Prostate gland (tissue), 2 donors: Measurements from ENCODE around the gene RBM33. TPM values are rescaled to one million over a fixed set of nuclear protein-coding genes. Genes with fewer than 3 reads are reported as not detected.

ENCODE experiments used
- DNase-seq: peaks from one replicate; pipeline ENCODE4 v3.0.0-alpha.2; 2019; ENCODE audit warnings: low spot score
- H3K27ac ChIP-seq, 2 donors: fragments of 200-600 bp; sonication (generic); 2 replicates each; pipeline ENCODE4 v1.5.1; 2017 to 2019
- H3K27me3 ChIP-seq: fragments of 200-600 bp; sonication (generic); replicated peaks from 2 replicates; pipeline ENCODE4 v1.5.1; 2019; ENCODE audit not compliant: insufficient read depth
- H3K36me3 ChIP-seq, 2 donors: fragments of 200-600 bp; sonication (generic); 1 replicate in 1 of 2; 2 replicates in 1 of 2; pipeline versions ENCODE4 v1.5.1 to v1.8.1; 2017 to 2019
- H3K4me1 ChIP-seq: fragments of 200-600 bp; sonication (generic); replicated peaks from 2 replicates; pipeline ENCODE4 v1.5.1; 2019
- H3K4me3 ChIP-seq, 2 donors: fragments of 200-600 bp; sonication (generic); 2 replicates each; pipeline ENCODE4 v1.5.1; 2017 to 2019
- H3K9me3 ChIP-seq: fragments of 200-600 bp; sonication (generic); 2 replicates; pipeline ENCODE4 v1.5.1; 2017
- CTCF ChIP-seq, 4 experiments: fragments of 200-600 bp in 2 of 4; fragments of 450-650 bp in 2 of 4; sonication (generic) in 2 of 4; IDR thresholded peaks; 1 replicate in 3 of 4; 2 replicates in 1 of 4; pipeline ENCODE4 v1.5.1; 2016 to 2019; ENCODE audit warnings: antibody characterized with exemption in 4 of 4, mild to moderate bottlenecking in 2 of 4, moderate library complexity in 2 of 4
- POLR2A ChIP-seq: fragments of 450-650 bp; IDR thresholded peaks from one replicate; pipeline ENCODE4 v1.6.1; 2016; ENCODE audit warnings: antibody characterized with exemption, mild to moderate bottlenecking
- POLR2AphosphoS5 ChIP-seq: sonication (generic); formaldehyde crosslinking; IDR thresholded peaks from one replicate; pipeline ENCODE4 v1.6.1; 2017; ENCODE audit warnings: antibody characterized with exemption
- WGBS: methylation state at CpG from one replicate; pipeline ENCODE4 v1.1.5; 2018; 5-methylcytosine and 5-hydroxymethylcytosine counted together
- intact Hi-C: fragments of 100-400 bp; cut with DNase I; formaldehyde crosslinking; loops from one replicate; pipeline ENCODE4 v1.14.2; 2022
- total RNA-seq, 2 donors: library from RNA; depleted of rRNA; stranded (reverse); fragments of >200 nt; gene quantifications; one replicate each; pipeline ENCODE4 v1.1.0, GENCODE V29; 2016

Gene RBM33
- total RNA-seq, 2 donors from 2014 or later: 33.2 to 82.9 TPM

GRCh38 chr7:155733582-155734444, 89.4 kb downstream of the RBM33 start:
- 67% methylated on average over 14 of the region's 14 CpGs for WGBS
- H3K4me1 ChIP-seq: no peaks in the 10 kb centered on the region
- H3K9me3 ChIP-seq: no peaks in the 10 kb centered on the region
- no peak for DNase-seq
- H3K36me3 ChIP-seq: no peaks in the 10 kb centered on the region
- no peaks in the 10 kb centered on the region for H3K27me3 ChIP-seq
- TF ChIP-seq POLR2AphosphoS5 (no peak), CTCF (IDR thresholded peaks at IDR 0.05) (no peak), POLR2A (no peak)
- H3K27ac ChIP-seq: no peak overlapping the region
- no peak overlapping the region for H3K4me3 ChIP-seq
- intact Hi-C loops: loop anchor here (10.0 kb wide), 1 partner anchor 809 kb away; no protein-coding TSS in a partner anchor

GRCh38 chr7:155734445-155734809, 90.0 kb downstream of the RBM33 start:
- Histone ChIP-seq H3K4me3 (no peak overlapping the region), H3K36me3 (no peaks in the 10 kb centered on the region), H3K4me1 (no peaks in the 10 kb centered on the region), H3K27ac (no peak overlapping the region), H3K27me3 (no peaks in the 10 kb centered on the region), H3K9me3 (no peaks in the 10 kb centered on the region)
- no peak for DNase-seq
- 73% methylated on average over 3 of the region's 3 CpGs for WGBS
- TF ChIP-seq POLR2AphosphoS5 (no peak), CTCF (IDR thresholded peaks at IDR 0.05) (no peak), POLR2A (no peak)
- intact Hi-C loops: loop anchor here (10.0 kb wide), 1 partner anchor 810 kb away; no protein-coding TSS in a partner anchor

GRCh38 chr7:155735442-155736115, 91.1 kb downstream of the RBM33 start:
- H3K36me3 ChIP-seq: no peaks in the 10 kb centered on the region
- no peak for DNase-seq
- no peak overlapping the region for H3K27ac ChIP-seq
- no peaks in the 10 kb centered on the region for H3K4me1 ChIP-seq
- no peaks in the 10 kb centered on the region for H3K9me3 ChIP-seq
- no peak overlapping the region for H3K4me3 ChIP-seq
- whole genome bisulfite sequencing: 84% methylated on average over 3 of the region's 3 CpGs
- no peaks in the 10 kb centered on the region for H3K27me3 ChIP-seq
- intact Hi-C loops: loop anchor here (5.0 to 10.0 kb wide), 2 partner anchors 138 to 811 kb away; no protein-coding TSS in a partner anchor
- TF ChIP-seq POLR2A (no peak), POLR2AphosphoS5 (no peak), CTCF (IDR thresholded peaks at IDR 0.05) (no peak)

- WGBS: 72% methylated on average over 4 of the region's 4 CpGs
- Histone ChIP-seq H3K27ac (no peak overlapping the region), H3K36me3 (no peaks in the 10 kb centered on the region), H3K27me3 (no peaks in the 10 kb centered on the region), H3K4me3 (no peak overlapping the region), H3K4me1 (no peaks in the 10 kb centered on the region), H3K9me3 (no peaks in the 10 kb centered on the region)
- TF ChIP-seq POLR2A (no peak), POLR2AphosphoS5 (no peak), CTCF (IDR thresholded peaks at IDR 0.05) (no peak)
- DNase-seq: no peak
- intact Hi-C loops: loop anchor here (5.0 to 10.0 kb wide), 2 partner anchors 140 to 813 kb away; no protein-coding TSS in a partner anchor
Measured at GRCh38 chr7:155737590-155737989, 93.1 kb downstream of the RBM33 start.
